ENCODE results near the gene PPP1R3E. TPM values are rescaled to one million over a fixed set of nuclear protein-coding genes. Genes with fewer than 3 reads are reported as not detected.

Gene PPP1R3E
- total and polyA plus RNA-seq, 2 of the 13 experiments (the other 11 are each of a cell fraction or from before 2014, with no cell fraction given) = 16.5 to 26.5 TPM

- peak in 1 of 2 experiments; percentile 60; a peak in 2 of 4 replicates for TF ChIP-seq POLR2A (IDR thresholded peaks at IDR 0.05; ENCODE audit: insufficient read depth in 1 of 2, low read depth in 2 of 2, low read length in 2 of 2)
- TF ChIP-seq RXRA (CRISPR knock-in tag; IDR thresholded peaks at IDR 0.05) = no peak
- no peak for TF ChIP-seq ZNF598 (CRISPR knock-in tag; IDR thresholded peaks at IDR 0.05; ENCODE audit: borderline replicate concordance)
- no peak for TF ChIP-seq ZFP1 (CRISPR knock-in tag; IDR thresholded peaks at IDR 0.05)
- TF ChIP-seq ATF2 (CRISPR knock-in tag; IDR thresholded peaks at IDR 0.05) = no peak
- no peak for TF ChIP-seq FOSL2 (CRISPR knock-in tag; IDR thresholded peaks at IDR 0.05)
- peak; percentile 73; the same call in 1 of the 2 replicates for TF ChIP-seq AKAP8 (CRISPR knock-in tag; IDR thresholded peaks at IDR 0.05)
- no peak for TF ChIP-seq SMAD3 (CRISPR knock-in tag; IDR thresholded peaks at IDR 0.05)
- no peak for TF ChIP-seq BRD4 (CRISPR knock-in tag; IDR thresholded peaks at IDR 0.05)
- TF ChIP-seq ZNF3 (CRISPR knock-in tag; IDR thresholded peaks at IDR 0.05) = no peak
- peak; percentile 60; the same call in 1 of the 2 replicates for TF ChIP-seq ZNF768 (CRISPR knock-in tag; IDR thresholded peaks at IDR 0.05)
- TF ChIP-seq TCF7 (IDR thresholded peaks at IDR 0.05; ENCODE audit: low read depth) = no peak
- TF ChIP-seq STAG1 (CRISPR knock-in tag; IDR thresholded peaks at IDR 0.05) = no peak
- no peak for TF ChIP-seq MYPOP (CRISPR knock-in tag; IDR thresholded peaks at IDR 0.05)
- 0 out of 2 replicates have a peak, but pooled peaks have one; percentile 34 for TF ChIP-seq ZNF556 (CRISPR knock-in tag; IDR thresholded peaks at IDR 0.05; ENCODE audit: borderline replicate concordance)
- TF ChIP-seq U2AF1 (optimal IDR thresholded peaks at IDR 0.05; ENCODE audit: low read depth, low read length) = no peak
- TF ChIP-seq HOXD1 (CRISPR knock-in tag; IDR thresholded peaks at IDR 0.05) = no peak
- TF ChIP-seq ATF5 (CRISPR knock-in tag; IDR thresholded peaks at IDR 0.05; ENCODE audit: low read depth) = no peak
- TF ChIP-seq ZNF33A (CRISPR knock-in tag; IDR thresholded peaks at IDR 0.05; ENCODE audit: borderline replicate concordance) = no peak
- TF ChIP-seq GLMP (CRISPR knock-in tag; IDR thresholded peaks at IDR 0.05; ENCODE audit: borderline replicate concordance) = no peak
- TF ChIP-seq ZNF580 (CRISPR knock-in tag; IDR thresholded peaks at IDR 0.05; ENCODE audit: borderline replicate concordance, low read depth) = no peak
- TF ChIP-seq ZNF709 (CRISPR knock-in tag; IDR thresholded peaks at IDR 0.05) = no peak
- peak; percentile 31; the same call in 1 of the 2 replicates for TF ChIP-seq ZNF205 (CRISPR knock-in tag; IDR thresholded peaks at IDR 0.05)
- TF ChIP-seq ZSCAN12 (CRISPR knock-in tag; IDR thresholded peaks at IDR 0.05) = no peak
- TF ChIP-seq PBX3 (CRISPR knock-in tag; IDR thresholded peaks at IDR 0.05; ENCODE audit: borderline replicate concordance) = no peak
- TF ChIP-seq NCOA2 (CRISPR knock-in tag; IDR thresholded peaks at IDR 0.05) = peak; percentile 15; the same call in 1 of the 2 replicates
- no peak for TF ChIP-seq ZBTB42 (CRISPR knock-in tag; IDR thresholded peaks at IDR 0.05)
These were observed 24.1 kb upstream of the PPP1R3E start (continued) for GRCh38 chr14:23326491-23327332.
